Stimulated activated naive CD8-positive, alpha-beta T cell treated with anti-CD3 and anti-CD28 coated beads, Interleukin-15, amount 100 ng/mL, for 72 hours (primary cell): ENCODE measurements around the gene CALN1.

Source experiments
- ATAC-seq: fragments of 150-1000 bp; cut with Tn5 transposase; 2 replicates; pipeline ENCODE4 v1.10.0; 2021; ENCODE audit warnings: mild to moderate bottlenecking, moderate library complexity
- DNase-seq, 2 donors: peaks; one replicate each; pipeline ENCODE4 v3.0.0; 2021 to 2022
- H3K27ac Mint-ChIP-seq, 2 donors: one replicate each; pipeline ENCODE4 v1.8.0; 2022; ENCODE audit warnings: mild to moderate bottlenecking in 2 of 2, mixed read lengths in 2 of 2, moderate library complexity in 2 of 2
- H3K27me3 Mint-ChIP-seq: one replicate; pipeline ENCODE4 v1.8.0; 2022; ENCODE audit warnings: mixed read lengths
- H3K4me1 Mint-ChIP-seq: one replicate; pipeline ENCODE4 v1.8.0; 2022; ENCODE audit warnings: mild to moderate bottlenecking, mixed read lengths
- H3K4me3 Mint-ChIP-seq, 2 donors: one replicate each; pipeline ENCODE4 v1.8.0; 2022; ENCODE audit warnings: mild to moderate bottlenecking in 2 of 2, mixed read lengths in 2 of 2, moderate library complexity in 1 of 2
- H3K9me3 Mint-ChIP-seq, 2 donors: one replicate each; pipeline ENCODE4 v1.8.0; 2022; ENCODE audit warnings: mixed read lengths in 2 of 2

CALN1 gene

GRCh38 chr7:71896535-71896934, 515.6 kb downstream of the CALN1 start:
- H3K9me3 Mint-ChIP-seq: peaks cover 0 to under 1% of the 10 kb centered on the region in 2 donors
- DNase-seq (no peak), ATAC-seq (no peak)
- no peak overlapping the region for H3K27ac Mint-ChIP-seq
- H3K4me1 Mint-ChIP-seq: no peaks in the 10 kb centered on the region
- H3K27me3 Mint-ChIP-seq: no peaks in the 10 kb centered on the region
- no peak overlapping the region for H3K4me3 Mint-ChIP-seq

- DNase-seq (no peak), ATAC-seq (no peak)
- no peak overlapping the region for H3K27ac Mint-ChIP-seq
- peaks cover 12 to 38% of the 10 kb centered on the region in 2 donors for H3K9me3 Mint-ChIP-seq
- H3K27me3 Mint-ChIP-seq: no peaks in the 10 kb centered on the region
- H3K4me3 Mint-ChIP-seq: no peak overlapping the region
- H3K4me1 Mint-ChIP-seq: no peaks in the 10 kb centered on the region
These were observed 526.1 kb downstream of the CALN1 start for GRCh38 chr7:71886046-71886445.

GRCh38 chr7:71885487-71885886, 526.7 kb downstream of the CALN1 start:
- no peak for DNase-seq
- no peak overlapping the region for H3K4me3 Mint-ChIP-seq
- H3K9me3 Mint-ChIP-seq: peaks cover 12 to 40% of the 10 kb centered on the region in 2 donors
- no peaks in the 10 kb centered on the region for H3K4me1 Mint-ChIP-seq
- H3K27me3 Mint-ChIP-seq: no peaks in the 10 kb centered on the region
- H3K27ac Mint-ChIP-seq: no peak overlapping the region
- no peak for ATAC-seq

GRCh38 chr7:71883415-71883814, 528.7 kb downstream of the CALN1 start:
- H3K9me3 Mint-ChIP-seq: peaks cover 9 to 35% of the 10 kb centered on the region in 2 donors
- ATAC-seq: no peak
- no peak overlapping the region for H3K27ac Mint-ChIP-seq
- no peak overlapping the region for H3K4me3 Mint-ChIP-seq
- H3K4me1 Mint-ChIP-seq: no peaks in the 10 kb centered on the region
- no peak for DNase-seq
- H3K27me3 Mint-ChIP-seq: no peaks in the 10 kb centered on the region

- Mint-ChIP-seq H3K27ac (peak overlapping the region in 1 of 2 donors; percentile 11), H3K4me1 (no peaks in the 10 kb centered on the region), H3K4me3 (no peak overlapping the region), H3K27me3 (no peaks in the 10 kb centered on the region), H3K9me3 (peaks cover 14 to 39% of the 10 kb centered on the region in 2 donors)
- no peak for DNase-seq
- no peak for ATAC-seq
These were observed 540.7 kb downstream of the CALN1 start for GRCh38 chr7:71871446-71871845.

- Mint-ChIP-seq H3K9me3 (peaks cover 14 to 35% of the 10 kb centered on the region in 2 donors), H3K4me1 (no peaks in the 10 kb centered on the region), H3K27ac (peak overlapping the region in 1 of 2 donors; percentile 28), H3K27me3 (no peaks in the 10 kb centered on the region), H3K4me3 (no peak overlapping the region)
- ATAC-seq (no peak), DNase-seq (no peak)
These were observed 541.3 kb downstream of the CALN1 start for GRCh38 chr7:71870812-71871211.

- H3K4me1 Mint-ChIP-seq: no peaks in the 10 kb centered on the region
- DNase-seq (no peak), ATAC-seq (no peak)
- no peaks in the 10 kb centered on the region for H3K27me3 Mint-ChIP-seq
- H3K4me3 Mint-ChIP-seq: no peak overlapping the region
- no peak overlapping the region for H3K27ac Mint-ChIP-seq
- peaks cover 9 to 19% of the 10 kb centered on the region in 2 donors for H3K9me3 Mint-ChIP-seq
These were observed 543.3 kb downstream of the CALN1 start for GRCh38 chr7:71868797-71869196.

GRCh38 chr7:71867626-71868025, 544.5 kb downstream of the CALN1 start:
- H3K27me3 Mint-ChIP-seq: no peaks in the 10 kb centered on the region
- no peaks in the 10 kb centered on the region for H3K4me1 Mint-ChIP-seq
- H3K27ac Mint-ChIP-seq: no peak overlapping the region
- H3K4me3 Mint-ChIP-seq: no peak overlapping the region
- DNase-seq (no peak), ATAC-seq (no peak)
- H3K9me3 Mint-ChIP-seq: peaks cover 9 to 19% of the 10 kb centered on the region in 2 donors

- no peaks in the 10 kb centered on the region for H3K4me1 Mint-ChIP-seq
- H3K4me3 Mint-ChIP-seq: no peak overlapping the region
- peaks cover 0 to 7% of the 10 kb centered on the region in 2 donors for H3K9me3 Mint-ChIP-seq
- ATAC-seq (no peak), DNase-seq (no peak)
- no peaks in the 10 kb centered on the region for H3K27me3 Mint-ChIP-seq
- no peak overlapping the region for H3K27ac Mint-ChIP-seq
These were observed 547.0 kb downstream of the CALN1 start for GRCh38 chr7:71865172-71865571.

- H3K4me3 Mint-ChIP-seq: no peak overlapping the region
- ATAC-seq: no peak
These were observed 548.0 kb downstream of the CALN1 start for GRCh38 chr7:71864130-71864529.

GRCh38 chr7:71860572-71860971, 551.6 kb downstream of the CALN1 start:
- H3K27me3 Mint-ChIP-seq: no peaks in the 10 kb centered on the region
- DNase-seq (no peak), ATAC-seq (no peak)
- no peak overlapping the region for H3K27ac Mint-ChIP-seq
- no peaks in the 10 kb centered on the region for H3K4me1 Mint-ChIP-seq
- no peaks in the 10 kb centered on the region for H3K9me3 Mint-ChIP-seq
- no peak overlapping the region for H3K4me3 Mint-ChIP-seq

More at GRCh38 chr7:71864130-71864529, 548.0 kb downstream of the CALN1 start:
- Mint-ChIP-seq H3K27ac (no peak overlapping the region), H3K27me3 (no peaks in the 10 kb centered on the region), H3K9me3 (peaks cover 0 to 7% of the 10 kb centered on the region in 2 donors), H3K4me1 (no peaks in the 10 kb centered on the region)
- no peak for DNase-seq

- ATAC-seq: no peak
- H3K4me3 Mint-ChIP-seq: no peak overlapping the region
- no peak for DNase-seq
- H3K27ac Mint-ChIP-seq: no peak overlapping the region
- no peaks in the 10 kb centered on the region for H3K9me3 Mint-ChIP-seq
- H3K27me3 Mint-ChIP-seq: no peaks in the 10 kb centered on the region
- H3K4me1 Mint-ChIP-seq: no peaks in the 10 kb centered on the region
These were observed 554.8 kb downstream of the CALN1 start for GRCh38 chr7:71857338-71857737.

GRCh38 chr7:71854546-71855397, 557.4 kb downstream of the CALN1 start:
- no peaks in the 10 kb centered on the region for H3K9me3 Mint-ChIP-seq
- ATAC-seq (no peak), DNase-seq (no peak)
- H3K4me1 Mint-ChIP-seq: no peaks in the 10 kb centered on the region
- no peak overlapping the region for H3K27ac Mint-ChIP-seq
- no peak overlapping the region for H3K4me3 Mint-ChIP-seq
- H3K27me3 Mint-ChIP-seq: no peaks in the 10 kb centered on the region

- no peak for ATAC-seq
- H3K4me3 Mint-ChIP-seq: no peak overlapping the region
- H3K27me3 Mint-ChIP-seq: no peaks in the 10 kb centered on the region
- no peak overlapping the region for H3K27ac Mint-ChIP-seq
- H3K4me1 Mint-ChIP-seq: no peaks in the 10 kb centered on the region
- H3K9me3 Mint-ChIP-seq: peaks cover 0 to 6% of the 10 kb centered on the region in 2 donors
- DNase-seq: no peak
These were observed 560.2 kb downstream of the CALN1 start for GRCh38 chr7:71851776-71852498.

GRCh38 chr7:71846160-71846559, 566.0 kb downstream of the CALN1 start:
- Mint-ChIP-seq H3K27ac (no peak overlapping the region), H3K9me3 (peaks cover 7 to 11% of the 10 kb centered on the region in 2 donors), H3K4me1 (no peaks in the 10 kb centered on the region), H3K27me3 (no peaks in the 10 kb centered on the region), H3K4me3 (no peak overlapping the region)
- no peak for DNase-seq
- no peak for ATAC-seq

- Mint-ChIP-seq H3K4me1 (no peaks in the 10 kb centered on the region), H3K9me3 (peaks cover 7 to 11% of the 10 kb centered on the region in 2 donors), H3K4me3 (no peak overlapping the region), H3K27ac (no peak overlapping the region), H3K27me3 (no peaks in the 10 kb centered on the region)
- no peak for DNase-seq
- no peak for ATAC-seq
These were observed 568.5 kb downstream of the CALN1 start for GRCh38 chr7:71843676-71844075.
